K562 treated with DMSO at 1 percent for 24 hours (cell line): ENCODE results near the gene RFX2. TPM values are rescaled to one million over a fixed set of nuclear protein-coding genes. Genes with fewer than 3 reads are reported as not detected.

ENCODE experiments used
- total RNA-seq: library from RNA; unstranded; fragments of 300-600 nt; gene quantifications from 2 replicates; pipeline ENCODE4 v1.2.3, GENCODE V29; 2022; ENCODE audit warnings: low read depth; ENCODE audit not compliant: insufficient read depth

The RFX2 gene
- 13.2 and 16.1 TPM in 2 replicates for total RNA-seq

DNA sequence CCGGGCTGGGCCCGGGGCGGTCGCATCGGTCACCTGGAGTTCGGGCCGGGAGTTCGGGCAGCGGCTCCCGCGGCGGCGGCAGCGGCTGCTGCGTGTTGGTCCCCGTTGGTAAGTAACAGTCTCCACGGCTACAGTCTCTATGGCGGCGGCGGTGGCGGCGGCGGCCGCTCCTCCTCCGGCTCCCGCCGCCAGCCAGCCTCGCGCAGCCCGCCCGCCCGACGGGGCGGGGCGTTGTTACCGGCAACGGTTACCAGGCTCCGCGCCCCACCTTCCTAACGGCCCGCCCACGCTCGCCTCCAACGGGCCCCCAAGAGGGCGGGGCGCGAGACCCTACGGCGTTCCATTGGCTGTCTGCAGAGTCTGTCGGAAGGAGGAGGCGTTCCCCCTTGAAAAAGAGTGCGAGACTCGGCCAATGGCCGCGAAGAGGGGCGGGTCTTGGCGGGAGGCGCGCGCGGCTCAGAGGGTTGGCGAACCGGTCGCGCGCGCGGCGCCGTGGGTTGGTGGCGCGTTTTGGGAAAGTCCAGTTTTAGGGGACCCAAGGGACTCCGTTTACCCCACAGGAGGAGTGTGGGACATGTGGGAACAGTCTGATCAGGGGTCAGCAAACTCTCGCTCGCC is at the start of gene RFX2:
Gene RFX2 (minus strand): TSS at position 141 of the 618 bp plus-strand sequence. CDS start 63,004 bp downstream, outside the sequence.

DNA sequence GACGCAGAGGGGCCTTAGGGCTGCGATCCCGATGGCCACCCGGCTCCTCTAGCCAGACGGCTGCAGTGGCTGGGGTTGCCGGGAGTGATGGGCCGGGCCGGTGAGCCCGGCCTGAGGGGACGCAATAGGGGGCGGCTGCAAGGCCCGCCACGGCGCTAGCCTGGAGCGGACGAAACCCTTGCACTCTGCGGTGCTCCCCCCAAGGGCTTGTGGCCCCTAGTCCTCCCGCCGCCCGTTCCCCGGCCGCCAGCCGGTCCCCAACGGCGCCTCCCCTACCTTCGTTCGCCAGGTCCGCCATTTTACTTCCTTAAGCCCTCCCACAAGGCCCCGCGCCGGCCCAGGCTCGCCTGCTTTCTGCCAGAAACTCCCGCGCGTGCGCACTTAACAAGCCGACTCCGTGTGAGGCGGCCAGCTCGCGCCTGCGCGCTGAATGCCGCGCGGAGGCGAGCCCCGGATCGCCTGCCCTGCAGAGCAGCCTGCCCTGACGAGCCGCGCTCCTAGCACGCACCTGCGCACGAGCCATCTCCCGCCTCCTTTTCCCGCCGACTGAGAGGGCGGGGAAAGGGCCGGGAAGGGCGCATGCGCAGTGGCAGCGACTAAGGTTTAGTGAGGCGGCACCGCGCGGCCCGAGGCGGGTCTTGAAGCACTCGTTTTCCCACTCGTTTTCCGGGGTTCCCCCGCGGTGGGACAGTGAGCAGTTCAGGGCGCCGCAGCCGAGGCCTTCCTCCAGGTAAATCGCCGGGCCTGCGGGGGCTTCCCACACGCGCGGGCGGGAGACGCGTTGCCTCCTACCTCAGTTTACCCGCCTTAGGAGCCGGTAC is 132.3 kb downstream of the RFX2 start, which contains the start of gene RANBP3:
Gene RANBP3 (minus strand): TSS at position 356 of the 821 bp plus-strand sequence. CDS start 58 bp downstream, at position 298.

Other genes with a start within 250 kb of the RFX2 start
- 0.42 TPM in 1 of 2 replicates, not detected in the other for gene FUT5, start 240.0 kb downstream of the RFX2 start, total RNA-seq
- 733 and 784 TPM in 2 replicates for gene NDUFA11, start 206.7 kb downstream of the RFX2 start, total RNA-seq
- 2.6 and 4.2 TPM in 2 replicates for gene VMAC, start 205.6 kb downstream of the RFX2 start, total RNA-seq
- 5.4 and 9.2 TPM in 2 replicates for gene CAPS, start 196.2 kb downstream of the RFX2 start, total RNA-seq
- gene RANBP3, start 132.4 kb downstream of the RFX2 start, total RNA-seq = 88.3 and 89.0 TPM in 2 replicates
- gene ACSBG2, start 25.2 kb upstream of the RFX2 start, total RNA-seq = not detected in 2 replicates
- gene MLLT1, start 169.5 kb upstream of the RFX2 start, total RNA-seq = 58.5 and 62.8 TPM in 2 replicates
- gene ACER1, start 223.1 kb upstream of the RFX2 start, total RNA-seq = not detected in 2 replicates